AG04449 (cell line): ENCODE measurements around the gene HERC4.

Source experiments
- CTCF ChIA-PET: fragments of 350-600 bp; formaldehyde crosslinking; extraction: SDS; loops from one replicate; lab custom pipeline; 2021; ENCODE audit warnings: antibody characterized with exemption; lab: Yijun Ruan, JAX
- POLR2A ChIA-PET: fragments of 400-600, 350-600 bp; formaldehyde crosslinking; extraction: SDS; loops from one replicate; lab custom pipeline; 2020; ENCODE audit warnings: antibody characterized with exemption, inconsistent platforms; lab: Yijun Ruan, JAX
- DNase-seq: peaks from one replicate; pipeline ENCODE4 v3.0.0-alpha.2; 2010; ENCODE audit warnings: low read depth, low spot score
- H3K4me3 ChIP-seq: 2 replicates; pipeline ENCODE4 v1.5.1; 2011; ENCODE audit warnings: low read depth, mild to moderate bottlenecking, control low read depth, low read length
- CTCF ChIP-seq: IDR thresholded peaks from one replicate; pipeline ENCODE4 v1.5.1; 2011; ENCODE audit warnings: mild to moderate bottlenecking, moderate library complexity, low read length, control low read depth, inconsistent platforms; ENCODE audit not compliant: insufficient read depth; ENCODE audit errors: missing control alignments

The HERC4 gene

DNA sequence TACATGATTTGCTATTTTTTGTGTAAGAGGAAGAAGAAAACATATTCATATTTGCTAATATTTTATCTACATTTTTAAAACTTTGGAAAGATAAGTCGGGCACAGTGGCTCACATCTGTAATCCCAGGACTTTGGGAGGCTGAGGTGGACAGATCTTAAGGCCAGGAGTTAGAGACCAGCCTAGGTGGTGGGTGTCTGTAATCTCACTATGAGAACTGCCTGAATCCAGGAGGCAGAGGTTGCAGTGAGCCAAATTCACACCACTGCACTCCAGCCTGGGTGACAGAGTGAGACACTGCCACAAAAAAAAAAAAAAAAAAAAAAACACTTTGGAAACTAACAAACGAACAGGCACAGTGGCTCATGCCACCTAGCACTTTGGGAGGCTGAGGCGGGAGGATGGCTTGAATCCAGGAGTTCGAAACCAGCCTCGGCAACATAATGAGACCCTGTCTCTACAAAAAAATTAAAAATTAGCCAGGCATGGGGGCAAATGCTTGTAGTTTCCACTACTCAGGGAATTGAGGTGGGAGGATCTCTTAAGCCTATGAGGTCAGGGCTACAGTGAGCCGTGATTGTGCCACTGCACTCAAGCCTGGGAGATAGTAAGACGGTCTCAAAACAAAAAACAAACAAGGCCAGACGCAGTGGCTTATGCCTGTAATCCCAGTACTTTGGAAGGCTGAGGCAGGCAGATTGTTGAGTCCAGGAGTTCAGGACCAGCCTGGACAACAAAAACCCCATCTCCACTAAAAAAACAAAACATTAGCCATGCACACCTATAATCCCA lies 25.6 kb downstream of the HERC4 start:
- CTCF ChIA-PET: interaction anchor here (0.6 to 0.9 kb wide), 3 partner anchors 9 to 353 kb away, joined by 3 read pairs; no protein-coding TSS in a partner anchor
- DNase-seq: no peak
- POLR2A ChIA-PET: no interaction called here
- no peak overlapping the region for H3K4me3 ChIP-seq
- TF ChIP-seq CTCF: no peak

DNA sequence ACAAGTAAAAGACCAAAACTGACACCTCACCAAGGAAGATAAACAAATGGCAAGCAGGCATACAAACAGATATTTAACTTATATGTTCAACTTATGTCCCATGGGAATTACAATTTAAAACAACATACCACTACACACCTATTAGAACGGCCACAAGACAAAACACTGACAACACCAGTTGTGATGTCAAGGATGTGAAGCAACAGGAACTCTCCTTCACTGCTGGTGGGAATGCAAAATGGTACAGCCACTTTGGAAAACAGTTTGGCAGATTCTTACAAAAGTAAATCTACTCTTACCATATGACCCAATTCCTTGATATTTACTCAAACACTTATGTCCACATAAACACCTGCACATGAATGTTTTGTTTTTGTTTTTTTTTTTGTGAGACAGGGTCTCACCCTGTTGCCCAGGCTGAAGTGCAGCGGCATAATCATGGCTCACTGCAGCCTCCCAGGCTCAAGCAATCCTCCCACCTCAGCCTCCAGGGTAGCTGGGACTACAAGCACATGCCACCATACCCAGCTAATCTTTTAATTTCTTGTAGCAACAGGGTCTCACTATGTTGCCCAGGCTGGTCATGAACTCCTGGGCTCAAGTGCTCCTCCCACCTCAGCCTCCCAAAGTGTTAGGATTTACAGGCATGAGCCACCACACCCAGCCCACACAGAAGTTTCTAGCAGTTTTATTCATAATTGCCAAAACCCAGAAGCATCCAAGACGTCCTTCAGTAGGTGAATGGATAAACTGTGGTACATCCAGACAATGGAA lies 27.3 kb downstream of the HERC4 start:
- no peak for DNase-seq
- POLR2A ChIA-PET: no interaction called here
- TF ChIP-seq CTCF: no peak
- no peak overlapping the region for H3K4me3 ChIP-seq
- CTCF ChIA-PET: interaction anchor here (0.6 kb wide), 1 partner anchor 109 kb away, joined by 4 read pairs; no protein-coding TSS in a partner anchor

DNA sequence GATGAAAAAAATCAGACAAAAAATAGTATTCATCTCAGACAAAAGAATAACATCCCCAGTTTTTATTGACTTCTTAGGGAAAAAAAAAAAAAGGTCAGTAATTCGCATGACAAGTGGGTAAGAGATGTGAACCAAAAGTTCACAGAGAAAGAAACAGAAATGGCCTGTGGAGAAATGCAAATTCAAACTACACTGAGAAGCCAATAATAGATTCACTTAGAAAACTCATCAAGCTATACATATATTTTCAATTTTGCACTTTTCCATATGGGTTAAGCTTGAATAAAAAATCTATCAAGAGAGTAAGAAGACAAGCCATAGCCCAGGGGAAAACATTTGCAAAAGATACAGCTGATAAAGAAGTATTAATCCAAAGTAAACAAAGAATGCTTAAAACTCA lies 28.0 kb downstream of the HERC4 start:
- no peak for TF ChIP-seq CTCF
- no peak overlapping the region for H3K4me3 ChIP-seq
- DNase-seq: no peak
- ChIA-PET CTCF (interaction anchor here (0.6 kb wide), 1 partner anchor 109 kb away, joined by 4 read pairs; no protein-coding TSS in a partner anchor), POLR2A (no interaction called here)

DNA sequence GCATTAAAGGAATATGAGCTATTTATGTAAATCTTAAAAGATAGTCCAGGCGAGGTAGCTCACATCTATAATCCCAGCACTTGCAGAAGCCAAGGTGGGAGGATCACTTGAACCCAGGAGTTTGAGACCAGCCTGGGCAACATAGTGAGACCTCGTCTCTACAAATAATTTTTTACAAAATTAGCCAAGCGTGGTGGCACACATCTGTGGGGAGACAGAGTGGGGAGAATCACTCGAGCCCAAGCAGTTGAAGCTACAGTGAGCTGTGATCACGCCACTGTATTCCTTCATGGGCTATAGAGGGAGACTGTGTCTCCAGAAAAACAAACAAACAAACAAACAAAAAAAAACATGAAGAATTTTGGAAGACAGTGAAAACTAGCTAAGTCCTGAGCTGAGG lies 28.4 kb downstream of the HERC4 start:
- POLR2A ChIA-PET: no interaction called here
- TF ChIP-seq CTCF: no peak
- DNase-seq: no peak
- CTCF ChIA-PET: interaction anchor here (1.6 kb wide), 1 partner anchor 109 kb away, joined by 3 read pairs; no protein-coding TSS in a partner anchor
- H3K4me3 ChIP-seq: no peak overlapping the region

DNA sequence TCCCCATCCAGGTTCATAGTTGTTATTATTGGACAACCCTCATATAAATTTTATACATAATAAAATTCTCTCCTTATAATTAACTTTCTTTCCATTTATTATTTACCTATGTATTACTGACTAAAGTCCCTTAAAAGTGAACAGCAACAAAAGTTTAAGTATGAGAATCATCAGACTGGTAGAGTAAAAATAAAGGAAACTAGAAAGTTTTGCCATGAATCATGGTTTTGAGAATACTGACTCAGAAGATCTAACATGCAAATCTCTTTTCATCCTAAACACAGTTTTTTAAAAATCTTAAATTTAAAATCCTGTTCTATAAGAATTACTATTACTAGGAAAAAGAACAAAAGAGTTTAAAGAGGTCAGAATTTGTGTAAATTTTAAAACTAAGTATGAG lies 32.1 kb downstream of the HERC4 start:
- CTCF ChIA-PET: interaction anchor here (1.5 kb wide), 1 partner anchor 113 kb away, joined by 4 read pairs; no protein-coding TSS in a partner anchor
- no peak for DNase-seq
- no peak overlapping the region for H3K4me3 ChIP-seq
- TF ChIP-seq CTCF: no peak
- POLR2A ChIA-PET: no interaction called here

DNA sequence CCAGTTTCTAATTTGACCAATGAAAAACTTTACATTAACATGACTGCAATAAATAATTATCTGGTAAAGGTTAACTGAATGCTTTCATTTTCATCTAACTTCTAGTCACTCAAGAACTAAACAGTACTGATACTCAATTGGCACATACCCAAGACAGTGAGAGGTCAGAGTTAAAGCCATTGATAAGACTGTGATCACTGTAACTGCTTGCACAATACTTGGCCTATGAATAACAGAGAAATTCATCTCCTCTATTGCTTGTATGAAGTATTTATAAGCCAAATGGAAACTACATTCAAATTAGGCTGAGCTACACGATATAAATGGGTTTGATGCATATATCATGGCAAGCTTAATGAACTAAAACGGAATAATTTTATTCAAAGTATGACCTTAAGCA lies 43.0 kb downstream of the HERC4 start:
- TF ChIP-seq CTCF: no peak
- no peak for DNase-seq
- POLR2A ChIA-PET: no interaction called here
- no peak overlapping the region for H3K4me3 ChIP-seq
- CTCF ChIA-PET: no interaction called here
